ENCODE data around the gene SGCB.
"Not testable (repeated sequence)": the region's sequence is repeated elsewhere in the genome, so short reads cannot be mapped to it uniquely, and the experiment has no call there.

SGCB gene

GRCh38 chr4:52038103-52038912 lies at the start of gene SGCB:
Gene SGCB, minus strand, starts transcription at chr4:52038299. Its CDS starts 40 bp downstream, at chr4:52038259.
- peak; percentile 44 to 65 for DNase-seq (ENCODE audit: low read depth in 1 of 2, low spot score in 1 of 2)

DNA sequence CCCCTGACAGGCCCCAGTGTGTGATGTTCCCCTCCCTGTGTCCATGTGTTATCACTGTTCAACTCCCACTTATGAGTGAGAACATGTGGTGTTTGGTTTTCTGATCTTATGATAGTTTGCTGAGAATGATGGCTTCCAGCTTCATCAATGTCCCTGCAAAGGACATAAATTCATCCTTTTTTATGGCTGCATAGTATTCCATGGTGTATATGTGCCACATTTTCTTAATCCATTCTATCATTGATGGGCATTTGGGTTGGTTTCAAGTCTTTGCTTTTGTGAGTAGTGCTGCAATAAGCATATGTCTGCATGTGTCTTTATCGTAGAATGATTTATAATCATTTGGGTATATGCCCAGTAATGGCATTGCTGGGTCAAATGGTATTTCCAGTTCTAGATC lies 48.3 kb upstream of the SGCB start:
- not testable (repeated sequence) for DNase-seq (ENCODE audit: low read depth in 1 of 2, low spot score in 1 of 2)

GRCh38 chr4:52081216-52081615 lies 43.1 kb upstream of the SGCB start:
- no peak for DNase-seq (ENCODE audit: low read depth in 1 of 2, low spot score in 1 of 2)

- no peak for DNase-seq (ENCODE audit: low read depth in 1 of 2, low spot score in 1 of 2)
These were observed 41.6 kb upstream of the SGCB start for GRCh38 chr4:52079659-52080058.

- no peak for DNase-seq (ENCODE audit: low read depth in 1 of 2, low spot score in 1 of 2)
These were observed 38.6 kb upstream of the SGCB start for GRCh38 chr4:52076731-52077130.

DNA sequence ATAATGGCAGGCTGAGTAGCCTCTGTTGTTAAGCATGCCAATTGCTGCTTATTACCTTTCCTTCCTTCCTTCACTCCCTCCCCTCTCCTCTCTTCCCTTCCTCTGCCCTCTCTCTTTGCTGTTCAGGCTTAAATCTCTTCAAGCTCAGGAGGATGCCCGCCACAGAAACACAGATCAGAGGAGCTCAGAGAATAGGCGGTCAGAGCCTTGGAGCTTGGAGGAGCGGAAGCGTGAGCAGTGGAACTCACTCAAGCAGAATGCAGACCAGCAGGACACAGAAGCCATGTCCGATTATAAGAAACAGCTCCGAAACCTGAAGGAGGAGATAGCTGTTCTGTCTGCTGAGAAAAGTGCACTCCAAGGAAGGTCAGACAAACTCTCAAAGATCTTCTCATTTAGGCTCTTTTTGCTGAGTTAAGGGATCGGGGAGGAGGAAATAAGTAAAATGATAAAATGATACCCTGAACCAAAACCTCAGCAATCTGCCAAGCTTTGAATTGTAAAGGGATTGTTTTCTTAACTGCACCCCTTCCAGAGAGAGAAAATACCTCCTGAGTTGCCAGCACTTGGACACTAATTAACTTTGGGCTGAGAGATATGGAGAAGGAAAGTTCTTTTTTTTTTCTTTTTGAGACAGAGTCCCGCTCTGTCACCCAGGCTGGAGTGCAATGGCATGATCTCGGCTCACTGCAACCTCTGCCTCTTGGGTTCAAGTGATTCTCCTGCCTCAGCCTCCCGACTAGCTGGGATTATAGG lies 33.9 kb upstream of the SGCB start:
- no peak for DNase-seq (ENCODE audit: low read depth in 1 of 2, low spot score in 1 of 2)

- DNase-seq (ENCODE audit: low read depth in 1 of 2, low spot score in 1 of 2), result no peak
These were observed 31.5 kb upstream of the SGCB start for GRCh38 chr4:52069571-52069970.

- no peak for DNase-seq (ENCODE audit: low read depth in 1 of 2, low spot score in 1 of 2)
These were observed 21.3 kb upstream of the SGCB start for GRCh38 chr4:52059372-52059771.

DNA sequence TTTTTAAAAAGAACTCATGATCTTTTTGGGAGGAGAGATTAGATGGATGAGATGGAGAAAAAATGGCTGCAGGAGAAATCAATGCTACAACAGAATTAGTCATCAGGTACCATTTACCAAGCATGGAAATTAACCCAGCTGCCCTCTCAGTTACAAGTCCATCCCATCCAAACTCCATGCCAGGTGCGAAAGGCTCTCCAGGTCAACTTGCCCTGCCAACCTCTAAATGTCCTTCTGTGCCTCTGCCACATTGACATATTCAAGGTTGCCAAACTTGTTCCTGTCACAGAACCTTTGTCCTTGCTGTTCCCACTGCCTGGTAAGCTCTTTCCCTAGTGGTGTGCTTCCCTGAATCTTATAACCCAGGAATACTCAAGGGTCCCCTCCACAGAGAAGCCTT lies 20.2 kb upstream of the SGCB start:
- no peak for DNase-seq (ENCODE audit: low read depth in 1 of 2, low spot score in 1 of 2)

- DNase-seq (ENCODE audit: low read depth in 1 of 2, low spot score in 1 of 2), result no peak
These were observed 19.1 kb upstream of the SGCB start for GRCh38 chr4:52057196-52057595.

DNA sequence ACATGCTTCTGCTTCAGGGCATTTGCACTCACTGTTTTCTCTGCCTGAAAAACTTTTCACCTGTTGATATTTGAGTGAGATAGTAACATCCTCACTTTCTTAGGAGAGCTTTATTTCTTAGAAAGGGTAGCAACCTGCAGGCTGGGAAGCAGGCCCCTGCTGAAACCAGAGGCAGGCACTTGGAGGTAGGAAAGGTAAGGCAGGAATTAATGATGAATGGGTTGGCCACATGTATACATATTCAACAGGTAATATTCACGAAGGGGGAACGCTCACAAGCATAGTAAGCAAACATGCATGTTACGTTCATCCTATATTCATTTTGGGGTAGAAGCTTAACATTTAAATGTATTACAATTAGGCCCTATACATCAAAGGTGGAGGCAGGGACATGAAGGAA lies 16.2 kb upstream of the SGCB start:
- no peak for DNase-seq (ENCODE audit: low read depth in 1 of 2, low spot score in 1 of 2)

DNA sequence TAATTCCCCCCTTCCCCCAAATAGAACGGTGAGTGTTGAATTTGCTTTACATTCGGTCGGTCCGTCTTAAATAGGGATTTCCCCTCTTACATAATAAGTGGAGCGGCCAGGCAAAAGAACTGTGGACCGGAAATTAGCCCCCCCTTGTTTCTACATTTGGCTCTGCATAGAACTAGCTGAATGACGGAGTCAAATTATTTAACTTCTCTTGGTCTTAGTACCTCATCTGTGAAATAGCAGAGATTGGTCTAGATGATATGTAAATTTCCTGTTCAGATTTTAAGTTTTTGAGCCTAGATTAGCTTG lies 14.3 kb upstream of the SGCB start:
- DNase-seq (ENCODE audit: low read depth in 1 of 2, low spot score in 1 of 2), result no peak

DNA sequence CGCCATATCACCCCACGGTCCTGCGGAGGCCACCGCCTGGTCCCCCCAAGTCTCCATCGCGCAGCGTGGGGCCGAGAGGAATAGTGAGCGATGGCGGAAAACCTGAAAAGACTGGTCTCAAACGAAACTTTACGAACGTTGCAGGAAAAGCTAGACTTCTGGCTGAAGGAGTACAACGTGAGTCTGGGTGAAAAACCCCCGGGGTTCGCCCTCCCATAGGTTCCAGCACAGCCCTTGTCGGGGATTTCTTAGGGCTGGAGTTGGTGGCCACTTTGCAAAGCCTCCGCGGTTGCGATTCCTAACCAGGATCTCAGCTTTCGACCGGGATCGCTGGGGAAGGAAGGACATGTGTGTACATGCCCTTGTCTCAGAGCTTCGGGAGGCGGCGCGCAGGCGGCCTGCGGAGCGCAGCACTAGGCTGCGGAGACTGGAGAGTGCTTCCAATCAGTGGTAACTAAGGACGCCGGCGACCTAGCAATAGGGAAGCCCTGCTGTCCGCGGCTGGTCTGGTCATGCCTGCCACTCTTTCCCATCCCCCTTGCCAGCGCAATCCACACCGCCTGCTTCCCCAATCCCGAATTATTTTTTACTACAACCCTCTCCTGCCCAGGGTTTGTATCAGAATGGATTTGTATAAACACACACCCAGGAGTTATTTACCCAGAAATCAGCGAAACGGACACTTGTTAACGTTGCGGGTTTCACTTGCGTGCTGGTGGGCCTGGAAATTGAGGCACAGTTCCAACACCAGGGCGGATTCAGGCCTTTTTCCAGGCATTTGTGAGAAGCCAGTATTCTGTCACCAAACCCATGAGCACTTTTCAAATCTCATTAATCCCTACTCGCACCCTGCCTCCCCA lies 13.7 kb upstream of the SGCB start:
- DNase-seq (ENCODE audit: low read depth in 1 of 2, low spot score in 1 of 2), result no peak

GRCh38 chr4:52051213-52051614 lies 13.1 kb upstream of the SGCB start, which contains the start of gene SPATA18:
Gene SPATA18, plus strand, starts transcription at chr4:52051304. Its CDS starts 401 bp downstream, at chr4:52051705.
- no peak for DNase-seq (ENCODE audit: low read depth in 1 of 2, low spot score in 1 of 2)

- DNase-seq (ENCODE audit: low read depth in 1 of 2, low spot score in 1 of 2), result no peak
These were observed 11.2 kb upstream of the SGCB start for GRCh38 chr4:52049266-52049665.

- DNase-seq (ENCODE audit: low read depth in 1 of 2, low spot score in 1 of 2), result no peak
These were observed 6.9 kb upstream of the SGCB start for GRCh38 chr4:52045028-52045427.

DNA sequence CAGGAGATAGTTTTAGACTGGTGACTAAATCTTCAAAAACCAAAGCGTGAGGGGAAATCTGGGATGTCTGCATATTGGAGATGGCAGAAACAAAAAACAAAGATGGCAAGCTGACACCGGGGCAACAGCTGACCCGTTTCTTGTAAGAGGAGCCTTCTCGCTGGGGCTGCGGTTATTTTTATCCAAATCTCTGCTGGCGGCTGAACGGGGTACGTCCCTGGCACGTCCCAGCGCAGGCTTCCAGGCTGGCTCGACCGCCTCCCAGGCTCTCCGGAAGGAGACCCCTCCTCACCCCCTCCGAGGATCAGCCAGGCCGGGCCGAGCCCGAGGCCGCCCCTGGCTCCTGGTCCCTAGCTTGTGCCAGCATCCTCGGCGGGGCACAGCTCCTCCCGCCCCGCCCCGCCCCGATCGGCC lies 403 bp downstream of the SGCB start:
- no peak for DNase-seq (ENCODE audit: low read depth in 1 of 2, low spot score in 1 of 2)

DNA sequence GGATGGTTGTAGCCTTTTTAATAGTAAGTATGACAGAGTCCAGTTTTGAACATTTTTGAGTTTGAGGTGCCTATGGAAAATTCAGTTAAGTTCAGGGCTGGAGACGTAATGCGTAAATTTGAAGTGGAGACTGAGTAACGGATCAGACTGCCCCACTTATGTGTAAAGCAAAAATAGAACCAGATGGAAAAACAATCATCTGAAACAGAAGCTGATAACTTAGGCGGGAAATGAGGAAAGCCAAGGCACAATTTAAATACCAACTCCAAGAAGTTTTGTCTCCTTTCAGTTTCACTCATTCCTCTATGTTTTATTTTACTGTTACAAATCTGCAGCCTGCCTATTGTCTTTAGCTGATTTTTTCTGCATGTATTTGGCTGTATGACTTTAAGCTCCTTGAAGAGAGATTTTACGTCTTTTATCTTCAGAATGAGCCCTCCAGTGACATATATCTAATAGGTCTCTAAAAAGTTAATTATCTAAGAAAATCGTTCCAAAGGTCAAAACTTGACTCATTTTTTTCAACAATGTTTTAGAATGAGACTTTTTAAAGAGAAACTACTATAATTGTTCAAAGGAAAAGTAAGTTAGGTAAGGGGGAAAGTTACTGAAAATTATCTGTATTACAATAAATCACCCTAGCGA lies 1.1 kb downstream of the SGCB start:
- DNase-seq (ENCODE audit: low read depth in 1 of 2, low spot score in 1 of 2), result no peak

- no peak for DNase-seq (ENCODE audit: low read depth in 1 of 2, low spot score in 1 of 2)
These were observed 2.9 kb downstream of the SGCB start for GRCh38 chr4:52035190-52035589.

DNA sequence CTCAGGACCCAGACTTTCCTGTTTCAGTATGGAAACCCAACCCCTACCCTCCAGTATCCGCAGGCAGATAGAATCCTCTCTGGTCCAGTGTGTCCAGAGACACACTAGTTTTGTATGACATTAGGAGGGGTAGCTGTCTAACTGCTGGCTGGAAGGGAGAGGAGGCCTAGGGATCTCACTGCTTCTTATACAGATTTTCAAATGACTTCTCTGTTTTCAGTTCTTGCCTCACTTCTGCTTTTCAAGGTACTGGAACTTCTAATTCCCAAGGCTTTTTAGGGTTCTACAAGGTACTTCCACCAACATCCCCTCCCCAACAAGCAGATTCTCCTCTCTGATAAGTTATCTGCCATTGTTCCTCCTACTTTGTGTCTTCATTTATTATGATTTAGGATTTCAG lies 6.1 kb downstream of the SGCB start:
- no peak for DNase-seq (ENCODE audit: low read depth in 1 of 2, low spot score in 1 of 2)

- DNase-seq (ENCODE audit: low read depth in 1 of 2, low spot score in 1 of 2), result no peak
These were observed 9.1 kb downstream of the SGCB start for GRCh38 chr4:52028970-52029369.
